HCT116 (cell line): ENCODE data around the gene PPDPF. TPM values are rescaled to one million over a fixed set of nuclear protein-coding genes. Genes with fewer than 3 reads are reported as not detected.

Experiments used
- ATAC-seq: fragments of 200-7000 bp; cut with Tn5 transposase; 2 replicates; pipeline ENCODE4 v1.9.1; 2020; ENCODE audit warnings: mild to moderate bottlenecking, moderate library complexity
- BruUV-seq: library from RNA; stranded (reverse); fragments of 400-500 nt; replicated peaks from 2 replicates; lab custom pipeline; 2021; lab: Mats Ljungman, UMichigan
- CTCF ChIA-PET: fragments of 300-600 bp; sonication (Branson Sonifier 250); formaldehyde crosslinking; loops from one replicate; lab custom pipeline; 2021; ENCODE audit warnings: antibody characterized with exemption; lab: Charles Lee
- POLR2A ChIA-PET: fragments of 300-600, 350-600 bp; sonication (Branson Sonifier 250); formaldehyde crosslinking; loops from one replicate; lab custom pipeline; 2021; ENCODE audit warnings: antibody characterized with exemption; lab: Charles Lee
- RAD21 ChIA-PET, 2 experiments: fragments of 300-600 bp; sonication (Branson Sonifier 250); formaldehyde crosslinking; loops; one replicate each; lab custom pipeline; 2023; ENCODE audit warnings: low total read pairs in 2 of 2; ENCODE audit not compliant: uncharacterized antibody in 2 of 2, unreplicated experiment in 2 of 2, low non-redundant PET in 1 of 2; lab: Charles Lee
- DNase-seq: peaks from one replicate; pipeline ENCODE4 v3.0.0-alpha.2; 2010; ENCODE audit warnings: low read depth, low spot score
- H2AFZ ChIP-seq: fragments of 200-600 bp; shearing (Covaris generic), sonication (generic); 2 replicates; pipeline ENCODE4 v1.6.1; 2017; ENCODE audit warnings: low read depth, mixed run types, mixed read lengths, antibody characterized with exemption, low read length; ENCODE audit not compliant: poor library complexity, severe bottlenecking
- H3K27ac ChIP-seq: 2 replicates; pipeline ENCODE4 v1.5.1; 2012; ENCODE audit warnings: low read depth, low read length
- H3K27me3 ChIP-seq: fragments of 200-600 bp; sonication (generic); 2 replicates; pipeline ENCODE4 v1.6.1; 2016; ENCODE audit warnings: mixed run types, low read length, mixed read lengths; ENCODE audit not compliant: insufficient read depth
- H3K36me3 ChIP-seq, 2 experiments: fragments of 200-500 bp in 1 of 2; fragments of 200-600 bp in 1 of 2; sonication (Bioruptor generic) in 1 of 2; sonication (generic) in 1 of 2; 2 replicates each; pipeline versions ENCODE4 v1.5.1 to v1.6.1; 2014 to 2016; ENCODE audit warnings: low read length in 2 of 2, inconsistent platforms in 1 of 2, mixed read lengths in 1 of 2, mixed run types in 1 of 2; ENCODE audit not compliant: insufficient read depth in 2 of 2, control insufficient read depth in 1 of 2
- H3K4me1 ChIP-seq, 2 experiments: fragments of 200-600 bp in 1 of 2; sonication (generic) in 1 of 2; 2 replicates each; pipeline versions ENCODE4 v1.5.1 to v1.6.1; 2012 to 2017; ENCODE audit warnings: low read length in 2 of 2, inconsistent platforms in 1 of 2, mild to moderate bottlenecking in 1 of 2, mixed read lengths in 1 of 2, mixed run types in 1 of 2, moderate library complexity in 1 of 2; ENCODE audit not compliant: insufficient read depth in 2 of 2, control insufficient read depth in 1 of 2
- H3K4me2 ChIP-seq: fragments of 200-600 bp; sonication (generic); 2 replicates; pipeline ENCODE4 v1.6.1; 2017; ENCODE audit warnings: mixed run types, low read length, mixed read lengths
- H3K4me3 ChIP-seq, 2 experiments: fragments of 200-600 bp in 1 of 2; sonication (generic) in 1 of 2; replicated peaks in 1 of 2; 2 replicates each; pipeline ENCODE4 v1.5.1; 2011 to 2016; ENCODE audit warnings: low read length in 2 of 2, control low read depth in 1 of 2, low read depth in 1 of 2, mild to moderate bottlenecking in 1 of 2, mixed read lengths in 1 of 2, mixed run types in 1 of 2
- H3K79me2 ChIP-seq: fragments of 200-600 bp; sonication (generic); 2 replicates; pipeline ENCODE4 v1.6.1; 2017; ENCODE audit warnings: mild to moderate bottlenecking, mixed run types, low read length, moderate library complexity, mixed read lengths; ENCODE audit not compliant: insufficient read depth
- H3K9ac ChIP-seq: fragments of 200-600 bp; sonication (generic); 2 replicates; pipeline ENCODE4 v1.6.1; 2016; ENCODE audit warnings: low read length, mixed read lengths
- H3K9me2 ChIP-seq: fragments of 200-600 bp; sonication (generic), shearing (Covaris generic); 2 replicates; pipeline ENCODE4 v1.6.1; 2017; ENCODE audit warnings: mixed run types, mild to moderate bottlenecking, moderate library complexity; ENCODE audit not compliant: insufficient read depth
- H3K9me3 ChIP-seq, 2 experiments: fragments of 200-500 bp in 1 of 2; fragments of 200-600 bp in 1 of 2; sonication (Bioruptor generic) in 1 of 2; sonication (generic) in 1 of 2; 2 replicates each; pipeline ENCODE4 v1.6.1; 2014 to 2017; ENCODE audit warnings: low read length in 2 of 2, mixed read lengths in 2 of 2, inconsistent platforms in 1 of 2, low read depth in 1 of 2, mild to moderate bottlenecking in 1 of 2, mixed run types in 1 of 2, moderate library complexity in 1 of 2; ENCODE audit not compliant: control insufficient read depth in 1 of 2, insufficient read depth in 1 of 2
- H4K20me1 ChIP-seq: fragments of 200-600 bp; sonication (generic), shearing (Covaris generic); 2 replicates; pipeline ENCODE4 v1.6.1; 2017; ENCODE audit warnings: mixed run types, mild to moderate bottlenecking, moderate library complexity; ENCODE audit not compliant: insufficient read depth
- CTCF ChIP-seq, 3 experiments: fragments of 200-600 bp in 1 of 3; sonication (generic) in 1 of 3; IDR thresholded peaks in 2 of 3; conservative IDR thresholded peaks in 1 of 3; 2 replicates each; pipeline ENCODE4 v1.5.1; 2012 to 2017; ENCODE audit warnings: low read depth in 2 of 3, low read length in 2 of 3, antibody characterized with exemption in 1 of 3, borderline replicate concordance in 1 of 3, control low read depth in 1 of 3, mild to moderate bottlenecking in 1 of 3, mixed read lengths in 1 of 3, mixed run types in 1 of 3, moderate library complexity in 1 of 3; ENCODE audit not compliant: insufficient read depth in 1 of 3
- ELF1 ChIP-seq: IDR thresholded peaks from 2 replicates; pipeline ENCODE4 v1.6.1; 2012; ENCODE audit warnings: low read depth, borderline replicate concordance
- JUND ChIP-seq: IDR thresholded peaks from 2 replicates; pipeline ENCODE4 v1.6.1; 2012
- REST ChIP-seq: IDR thresholded peaks from 2 replicates; pipeline ENCODE4 v1.6.1; 2012; ENCODE audit warnings: low read depth
- SRF ChIP-seq: IDR thresholded peaks from 2 replicates; pipeline ENCODE4 v1.6.1; 2012; ENCODE audit warnings: low read depth
- YY1 ChIP-seq: IDR thresholded peaks from 2 replicates; pipeline ENCODE4 v1.6.1; 2011; ENCODE audit warnings: low read length, low read depth, moderate library complexity, mild to moderate bottlenecking; ENCODE audit not compliant: insufficient replicate concordance; ENCODE audit errors: extremely low read depth
- ZFX ChIP-seq: fragments of 450-650 bp; IDR thresholded peaks from 2 replicates; pipeline ENCODE4 v1.6.1; 2017
- intact Hi-C: fragments of 100-400 bp; cut with micrococcal nuclease; formaldehyde crosslinking; loops from 2 replicates; pipeline ENCODE4 v1.10.0; 2022
- total RNA-seq: library from RNA; stranded (reverse); gene quantifications from one replicate; pipeline ENCODE4 v1.2.1, GENCODE V29; 2021; ENCODE audit not compliant: unreplicated experiment

The PPDPF gene
- total RNA-seq, 1 experiment from 2014 or later = 346 TPM

- POLR2A ChIA-PET = interaction anchor here (2.4 kb wide), 1 partner anchor 12 kb away, joined by 7 read pairs; the partner anchor contains the start of gene PPDPF
- no peak overlapping the region for H3K9ac ChIP-seq
- H3K9me2 ChIP-seq = no peaks in the 10 kb centered on the region
Measured at GRCh38 chr20:63532449-63532971, 11.9 kb downstream of the PPDPF start.

More at GRCh38 chr20:63532449-63532971, 11.9 kb downstream of the PPDPF start:
- ChIA-PET CTCF (no interaction called here), RAD21 (no interaction called here)
- Histone ChIP-seq H3K9me3 (no peaks in the 10 kb centered on the region), H4K20me1 (no peaks in the 10 kb centered on the region), H3K27ac (no peak overlapping the region), H3K79me2 (no peaks in the 10 kb centered on the region), H3K4me2 (no peak overlapping the region), H3K27me3 (no peaks in the 10 kb centered on the region), H2AFZ (no peak overlapping the region), H3K4me3 (no peak overlapping the region), H3K36me3 (no peaks in the 10 kb centered on the region), H3K4me1 (peaks cover 25 to 38% of the 10 kb centered on the region in 2 experiments)
- DNase-seq = no peak
- no peak for TF ChIP-seq ELF1
- no peak for TF ChIP-seq REST
- TF ChIP-seq SRF = no peak
- no peak for TF ChIP-seq CTCF (IDR thresholded peaks at IDR 0.05 in 2 of 3, conservative IDR thresholded peaks at IDR 0.05 in 1 of 3; ENCODE audit: borderline replicate concordance in 1 of 3, insufficient read depth in 1 of 3, low read depth in 2 of 3, low read length in 2 of 3)
- no peak for TF ChIP-seq YY1
- TF ChIP-seq JUND = no peak
- TF ChIP-seq ZFX = no peak
- ATAC-seq = no peak
- intact Hi-C loops = loop anchor here (10.0 kb wide), 1 partner anchor 98 kb away; no protein-coding TSS in a partner anchor
- BruUV-seq = no TSS peak
